ENCODE measurements around the gene XRCC5.
"Not testable (repeated sequence)": the region's sequence is repeated elsewhere in the genome, so short reads cannot be mapped to it uniquely, and the experiment has no call there.

XRCC5 gene

DNA sequence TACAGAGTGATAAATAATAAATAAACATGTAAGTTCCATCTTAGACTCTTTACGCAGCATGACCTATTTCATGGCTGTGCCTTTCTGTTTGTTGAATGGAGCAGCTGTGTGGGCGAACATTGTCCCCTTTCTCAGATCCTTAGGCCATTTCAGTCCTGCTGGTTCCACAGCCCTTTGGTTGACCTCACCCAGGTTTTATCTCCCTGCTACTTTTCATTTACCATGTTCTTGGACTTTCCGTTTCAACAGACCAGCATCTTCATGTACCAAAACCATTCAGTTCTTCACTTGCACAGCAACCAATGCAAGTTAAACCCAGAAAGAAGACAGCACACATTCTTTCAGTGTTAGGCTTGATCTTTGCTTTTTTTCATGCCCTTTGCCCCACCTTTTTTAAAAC lies 83.8 kb downstream of the XRCC5 start:
- no peak for DNase-seq (ENCODE audit: low read depth in 1 of 2, low spot score in 1 of 2)

DNA sequence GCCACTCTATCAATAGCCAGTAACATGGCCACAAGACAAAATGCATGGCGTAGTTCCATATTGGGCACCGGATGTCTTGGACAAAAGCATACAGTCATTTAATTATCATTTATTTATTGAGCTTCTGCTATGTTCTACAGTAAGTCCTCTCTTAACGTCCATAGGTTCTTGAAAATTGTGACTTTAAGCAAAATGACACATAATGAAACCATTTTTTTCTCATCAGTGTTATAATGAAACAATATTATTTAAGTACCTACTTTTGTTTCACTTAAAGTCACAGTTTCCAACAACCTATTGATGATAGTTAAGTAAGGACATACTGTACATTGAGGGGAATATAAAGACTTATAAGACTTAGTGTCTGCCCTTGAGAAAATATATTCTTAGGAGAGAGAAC lies 84.9 kb downstream of the XRCC5 start:
- DNase-seq (ENCODE audit: low read depth in 1 of 2, low spot score in 1 of 2) = no peak

DNA sequence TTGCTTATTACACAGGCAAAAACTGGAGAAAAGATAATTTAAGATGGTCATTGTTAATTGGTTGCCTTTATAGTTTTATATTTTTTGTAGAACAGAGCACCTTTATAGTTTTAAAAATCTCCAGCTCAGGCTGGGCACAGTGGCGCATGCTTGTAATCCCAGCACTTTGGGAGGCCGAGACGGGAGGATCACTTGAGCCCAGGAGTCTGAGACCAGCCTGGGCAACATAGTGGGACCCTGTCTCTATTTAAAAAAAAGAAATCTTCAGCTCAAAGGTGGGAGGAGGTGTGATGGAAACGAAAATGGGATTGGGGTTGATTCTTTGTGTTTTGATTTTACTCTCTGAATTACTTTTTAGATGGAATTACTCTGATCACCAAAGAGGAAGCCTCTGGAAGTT lies 85.4 kb downstream of the XRCC5 start:
- DNase-seq (ENCODE audit: low read depth in 1 of 2, low spot score in 1 of 2) = no peak

DNA sequence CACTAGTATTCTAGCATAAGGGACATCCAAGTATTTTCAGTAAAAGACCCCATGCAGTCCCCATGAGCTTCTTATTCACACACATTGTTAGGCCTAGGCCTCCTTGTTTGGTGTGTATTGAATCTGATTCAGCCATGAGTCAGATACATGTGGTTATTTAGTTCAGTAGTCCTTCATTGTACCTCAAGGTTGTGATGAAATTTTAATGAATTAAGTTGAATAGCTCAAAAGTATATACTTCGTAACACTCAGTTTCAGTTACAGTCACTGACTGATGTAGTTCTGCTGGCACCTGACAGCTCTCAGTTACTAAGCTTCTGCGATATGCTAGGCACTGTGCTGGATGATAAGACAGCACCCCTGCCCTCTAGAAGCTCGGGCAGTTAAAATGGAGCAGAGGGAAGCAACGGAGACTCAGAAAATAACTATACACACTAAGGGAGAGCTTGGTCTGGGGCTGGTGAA lies 86.4 kb downstream of the XRCC5 start:
- no peak for DNase-seq (ENCODE audit: low read depth in 1 of 2, low spot score in 1 of 2)

DNA sequence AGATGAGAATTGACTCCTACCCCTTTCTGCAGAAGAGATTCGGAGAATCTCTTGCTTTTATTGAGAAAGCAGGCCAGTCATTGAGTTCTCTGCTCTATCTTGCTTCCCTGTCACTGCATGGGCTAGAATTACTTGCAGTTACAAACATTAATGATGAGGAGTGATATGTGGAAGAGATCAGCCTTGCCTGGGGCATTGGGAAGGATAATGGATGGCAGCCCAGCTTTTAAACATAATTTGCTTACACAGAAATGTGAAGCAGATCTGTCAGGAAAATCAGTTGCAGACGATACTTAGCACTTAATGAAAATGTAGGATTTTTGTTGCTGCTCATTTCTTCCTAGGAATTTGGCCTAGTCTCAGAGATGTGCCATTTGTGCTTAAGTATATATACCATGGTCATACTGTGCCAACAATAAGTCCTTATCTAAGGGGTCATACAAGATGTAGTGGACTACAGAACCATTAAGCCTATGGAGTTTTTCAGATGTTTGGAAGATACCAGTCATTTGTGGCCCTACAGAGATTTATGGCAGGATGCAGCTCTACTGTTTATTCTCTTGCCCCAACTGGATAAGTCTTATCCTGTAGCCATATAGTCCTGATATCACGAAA lies 92.7 kb downstream of the XRCC5 start:
- DNase-seq (ENCODE audit: low read depth in 1 of 2, low spot score in 1 of 2) = no peak

DNA sequence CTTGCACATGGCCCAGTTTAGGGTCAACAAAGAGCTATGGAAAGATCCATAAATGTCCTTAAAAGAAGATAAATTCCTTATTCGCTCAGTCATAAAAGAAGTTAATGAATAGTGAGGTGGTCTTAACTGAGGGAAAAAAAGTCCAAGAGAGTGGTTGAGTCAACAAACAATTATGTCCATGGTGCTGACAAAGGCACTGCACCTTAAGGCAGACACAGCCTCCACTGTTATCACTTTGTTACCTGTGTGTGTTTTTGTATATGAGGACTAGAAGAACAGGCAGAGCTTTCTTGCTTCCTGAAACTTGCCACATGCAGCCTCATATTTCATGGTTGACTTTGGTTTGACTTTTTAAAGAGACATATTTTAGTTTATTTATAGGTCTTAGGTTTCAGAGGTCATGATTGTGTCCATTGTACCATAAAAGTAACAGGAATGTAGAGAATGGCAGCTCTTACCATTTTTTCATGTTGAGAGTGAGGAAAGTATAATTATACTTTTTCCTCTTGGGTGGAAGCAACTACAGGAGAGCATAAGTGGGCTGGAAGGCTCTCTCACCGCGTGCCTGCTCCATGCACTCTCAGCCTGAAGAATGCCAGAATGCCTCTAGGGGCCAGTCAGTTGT lies 93.6 kb downstream of the XRCC5 start:
- DNase-seq (ENCODE audit: low read depth in 1 of 2, low spot score in 1 of 2) = no peak

DNA sequence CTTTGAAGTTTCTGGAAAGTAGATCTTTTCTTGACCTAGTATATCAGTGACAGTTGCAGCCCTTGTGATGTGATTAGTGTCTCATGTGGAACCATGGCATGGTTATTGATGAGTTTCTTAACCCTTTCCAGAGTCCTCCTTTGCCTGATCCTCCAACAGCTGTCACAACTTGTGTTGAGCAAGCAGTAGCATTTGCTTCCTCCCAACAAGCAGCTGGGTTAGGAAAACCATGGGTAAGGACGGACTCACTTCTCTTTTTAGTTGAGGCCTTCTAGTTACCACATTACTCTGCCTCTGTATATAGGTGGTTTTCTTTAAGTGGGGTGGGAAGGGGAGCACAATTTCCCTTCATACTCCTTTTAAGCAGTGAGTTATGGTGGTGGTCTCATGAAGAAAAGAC lies 96.3 kb downstream of the XRCC5 start:
- no peak for DNase-seq (ENCODE audit: low read depth in 1 of 2, low spot score in 1 of 2)

DNA sequence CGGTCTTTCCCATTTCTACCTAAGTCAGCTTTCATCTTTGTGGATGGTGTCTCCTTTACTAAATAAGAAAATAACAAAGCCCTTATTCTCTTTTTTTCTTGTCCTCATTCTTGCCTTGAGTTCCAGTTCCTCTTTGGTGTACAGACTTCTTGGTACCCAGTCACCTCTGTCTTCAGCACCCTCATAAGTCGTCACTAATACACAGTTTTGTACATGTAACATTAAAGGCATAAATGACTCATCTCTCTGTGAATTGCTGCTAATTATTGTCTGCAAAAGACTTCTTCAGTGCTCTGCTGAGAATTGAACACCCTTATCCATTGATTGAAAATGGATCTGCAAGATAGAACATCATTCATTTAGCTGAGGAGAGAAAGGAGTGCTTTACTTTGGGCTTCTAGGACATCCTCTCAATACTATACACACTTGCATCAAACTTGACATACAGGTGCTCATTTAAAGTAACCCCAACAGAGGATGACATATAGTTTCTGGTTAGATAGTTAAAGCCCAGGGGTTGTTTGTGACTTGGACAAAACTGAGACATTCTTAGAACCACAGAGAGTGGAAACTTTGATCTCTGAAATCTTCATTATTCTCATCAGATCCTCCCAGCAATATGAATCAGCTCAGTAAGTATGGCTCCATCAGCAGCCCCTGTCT lies 97.0 kb downstream of the XRCC5 start:
- DNase-seq (ENCODE audit: low read depth in 1 of 2, low spot score in 1 of 2) = no peak

DNA sequence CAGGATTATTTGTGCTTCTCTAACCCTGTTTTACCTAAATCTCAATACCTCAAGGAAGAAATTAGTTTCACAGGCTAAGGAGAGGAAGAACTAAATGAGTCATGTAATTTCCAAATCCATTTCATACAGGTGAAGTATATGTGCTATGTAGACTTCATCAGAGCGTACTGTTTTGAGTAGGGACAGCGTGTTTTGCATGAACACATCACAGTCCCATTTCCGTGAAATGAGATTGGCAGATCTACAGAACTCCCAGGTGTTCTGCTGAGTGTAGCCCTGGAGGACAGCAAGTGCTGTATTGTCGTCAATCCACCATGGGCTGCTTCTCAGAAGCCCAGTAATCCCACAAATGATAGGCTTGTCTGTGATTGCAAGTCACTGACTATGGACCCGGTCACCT lies 97.7 kb downstream of the XRCC5 start:
- no peak for DNase-seq (ENCODE audit: low read depth in 1 of 2, low spot score in 1 of 2)

DNA sequence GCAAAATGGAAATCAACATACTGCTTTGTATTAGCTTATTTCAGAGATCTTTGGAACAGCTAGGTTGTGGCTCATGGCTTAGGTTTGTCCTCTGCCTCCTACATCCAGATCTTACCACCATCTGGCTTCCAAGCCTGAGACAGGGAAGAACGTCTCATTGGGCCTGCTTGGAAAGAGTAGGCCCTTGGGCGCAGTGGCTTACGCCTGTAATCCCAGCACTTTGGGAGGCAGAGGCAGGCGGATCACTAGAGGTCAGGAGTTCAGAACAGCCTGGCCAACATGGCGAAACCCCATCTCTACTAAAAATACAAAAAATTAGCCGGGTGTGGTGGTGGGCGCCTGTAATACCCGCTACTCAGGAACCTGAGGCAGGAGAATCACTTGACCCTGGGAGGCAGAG lies 99.5 kb downstream of the XRCC5 start:
- not testable (repeated sequence) for DNase-seq (ENCODE audit: low read depth in 1 of 2, low spot score in 1 of 2)

DNA sequence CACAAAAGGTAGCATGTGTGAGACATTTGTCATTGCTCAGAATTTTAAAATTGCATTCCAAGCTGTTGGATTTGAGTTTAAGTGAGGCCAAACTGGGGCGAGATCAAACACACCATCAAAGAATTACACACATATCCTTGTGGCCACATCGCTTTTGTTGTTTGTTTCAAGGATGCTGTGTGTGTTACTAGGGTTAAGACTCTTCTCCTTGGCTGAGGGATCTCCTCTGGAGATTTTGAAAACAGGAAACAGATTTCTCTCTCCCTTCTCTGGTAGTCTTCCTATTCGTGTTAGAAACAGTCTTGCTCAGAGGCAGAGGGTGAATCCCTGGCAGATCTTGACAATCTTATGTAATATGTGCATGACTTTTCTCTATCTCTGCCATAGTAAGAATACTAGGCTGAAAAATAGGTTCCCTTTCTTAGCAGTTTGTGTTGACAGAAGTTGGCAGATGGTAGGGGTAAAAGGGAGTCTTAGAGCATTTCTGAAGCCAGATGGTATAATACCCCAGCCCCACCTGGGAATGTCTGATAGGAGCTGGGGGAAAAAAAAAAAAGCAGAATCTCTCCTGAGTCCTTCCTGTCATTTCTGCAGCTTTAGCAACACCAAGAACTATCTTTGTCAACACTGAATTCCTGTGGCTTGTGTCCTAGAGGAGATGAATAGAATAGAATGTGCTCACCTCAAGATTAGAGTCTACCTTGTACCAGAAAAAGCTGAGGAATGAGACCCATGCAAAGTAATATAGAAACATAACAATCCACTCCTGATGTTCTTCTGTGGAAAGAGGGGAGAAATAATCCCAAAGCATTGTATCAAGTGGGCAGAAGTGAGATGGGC lies 101.8 kb downstream of the XRCC5 start:
- DNase-seq (ENCODE audit: low read depth in 1 of 2, low spot score in 1 of 2) = no peak

DNA sequence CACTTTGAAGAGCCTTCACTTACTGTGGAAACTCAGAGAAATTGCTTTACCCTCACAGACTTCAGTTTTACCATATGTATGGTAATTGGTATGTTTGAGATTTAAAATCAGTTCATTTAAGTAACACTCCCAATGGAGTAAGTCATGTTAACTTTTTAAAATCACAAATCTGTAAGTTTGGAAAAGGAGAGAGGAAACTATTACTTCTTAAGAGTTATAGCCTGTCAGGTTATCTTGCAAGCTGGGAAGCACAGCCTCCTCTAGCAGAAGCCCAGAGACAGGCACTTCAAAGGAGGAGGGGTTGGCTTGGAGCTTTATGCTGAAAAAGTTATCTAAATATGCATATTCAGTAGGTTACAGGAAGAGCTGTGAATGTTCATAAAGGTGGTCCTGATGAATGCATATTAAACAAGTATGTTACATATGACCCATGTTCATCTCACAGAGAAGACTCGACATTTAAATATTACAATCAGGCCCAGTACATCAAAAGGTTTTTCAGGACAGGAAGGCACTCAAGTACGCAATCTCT lies 102.5 kb downstream of the XRCC5 start:
- no peak for DNase-seq (ENCODE audit: low read depth in 1 of 2, low spot score in 1 of 2)

DNA sequence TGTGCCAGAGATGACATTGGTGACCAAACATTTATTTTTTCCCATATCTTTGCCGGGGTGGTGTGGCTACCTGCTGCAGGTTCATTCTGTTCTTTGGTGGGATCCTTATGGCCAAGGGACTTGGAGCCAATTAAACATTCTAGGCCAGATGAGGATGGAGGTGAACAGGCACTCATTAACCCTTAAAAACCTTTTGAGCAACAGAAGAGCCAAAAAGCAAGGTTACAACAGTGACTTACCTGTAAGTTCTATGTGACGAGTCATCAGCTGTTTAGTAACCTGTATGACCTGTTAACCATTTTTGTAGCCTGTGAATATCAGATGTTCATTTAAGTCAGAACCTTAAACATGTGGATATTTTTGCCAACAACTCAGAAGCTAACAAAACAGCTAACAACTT lies 105.6 kb downstream of the XRCC5 start:
- DNase-seq (ENCODE audit: low read depth in 1 of 2, low spot score in 1 of 2) = no peak

DNA sequence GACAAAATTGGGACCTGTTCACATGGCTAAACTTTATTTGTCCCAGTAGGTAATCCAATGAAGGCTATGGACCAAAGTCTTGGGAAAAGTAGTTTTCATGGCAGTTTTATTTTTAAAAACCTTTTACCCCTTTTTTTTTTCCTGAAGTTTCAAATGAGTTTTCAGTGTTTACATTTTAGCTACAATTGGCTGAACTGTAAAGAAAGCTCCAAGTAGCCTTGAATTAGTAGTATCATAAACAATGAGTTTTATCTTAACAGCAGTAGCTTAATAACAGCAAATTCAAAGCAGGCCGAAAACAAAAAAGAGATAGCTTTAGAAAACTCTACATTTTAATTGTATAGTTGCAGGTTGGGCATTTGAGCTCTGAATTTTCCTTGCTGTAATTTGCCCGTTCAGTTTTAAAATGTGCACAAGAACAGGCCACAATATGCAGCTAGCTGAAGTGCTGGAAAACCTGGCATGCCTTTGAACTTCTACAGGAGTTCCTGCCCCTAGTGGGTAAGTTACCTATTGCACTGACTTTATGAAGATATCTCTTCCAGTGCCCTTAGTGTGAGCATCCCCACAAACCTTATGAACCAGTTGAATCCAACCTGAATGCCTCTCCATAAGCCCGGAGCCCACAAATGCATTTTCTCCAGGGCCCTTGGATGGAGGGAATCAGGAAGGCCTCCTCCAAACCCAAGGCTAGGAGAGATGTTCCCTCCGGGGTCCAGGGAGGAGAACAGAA lies 106.7 kb downstream of the XRCC5 start:
- DNase-seq (ENCODE audit: low read depth in 1 of 2, low spot score in 1 of 2) = no peak

DNA sequence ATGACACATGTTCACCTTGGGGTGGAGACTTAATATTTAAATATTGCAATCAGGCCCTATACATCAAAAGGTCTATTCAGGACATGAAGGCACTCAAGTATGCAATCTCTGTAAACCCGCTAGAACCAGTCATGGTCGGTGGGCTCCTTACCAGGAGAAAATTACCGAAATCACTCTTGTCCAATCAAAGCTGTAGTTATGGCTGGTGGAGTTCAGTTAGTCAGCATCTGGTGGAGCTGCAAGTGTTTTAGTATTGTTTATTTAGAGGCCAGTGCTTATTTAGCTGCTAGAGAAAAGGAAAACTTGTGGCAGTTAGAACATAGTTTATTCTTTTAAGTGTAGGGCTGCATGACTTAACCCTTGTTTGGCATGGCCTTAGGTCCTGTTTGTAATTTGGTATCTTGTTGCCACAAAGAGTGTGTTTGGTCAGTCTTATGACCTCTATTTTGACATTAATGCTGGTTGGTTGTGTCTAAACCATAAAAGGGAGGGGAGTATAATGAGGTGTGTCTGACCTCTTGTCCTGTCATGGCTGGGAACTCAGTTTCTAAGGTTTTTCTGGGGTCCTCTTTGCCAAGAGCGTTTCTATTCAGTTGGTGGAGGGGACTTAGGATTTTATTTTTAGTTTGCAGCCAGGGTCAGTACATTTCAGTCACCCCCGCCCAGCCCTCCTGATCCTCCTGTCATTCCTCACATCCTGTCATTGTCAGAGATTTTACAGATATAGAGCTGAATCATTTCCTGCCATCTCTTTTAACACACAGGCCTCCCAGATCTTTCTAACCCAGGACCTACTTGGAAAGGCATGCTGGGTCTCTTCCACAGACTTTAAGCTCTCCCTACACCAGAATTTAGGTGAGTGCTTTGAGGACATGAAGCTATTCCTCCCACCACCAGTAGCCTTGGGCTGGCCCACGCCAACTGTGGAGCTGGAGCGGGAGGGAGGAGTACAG lies 108.1 kb downstream of the XRCC5 start:
- no peak for DNase-seq (ENCODE audit: low read depth in 1 of 2, low spot score in 1 of 2)

DNA sequence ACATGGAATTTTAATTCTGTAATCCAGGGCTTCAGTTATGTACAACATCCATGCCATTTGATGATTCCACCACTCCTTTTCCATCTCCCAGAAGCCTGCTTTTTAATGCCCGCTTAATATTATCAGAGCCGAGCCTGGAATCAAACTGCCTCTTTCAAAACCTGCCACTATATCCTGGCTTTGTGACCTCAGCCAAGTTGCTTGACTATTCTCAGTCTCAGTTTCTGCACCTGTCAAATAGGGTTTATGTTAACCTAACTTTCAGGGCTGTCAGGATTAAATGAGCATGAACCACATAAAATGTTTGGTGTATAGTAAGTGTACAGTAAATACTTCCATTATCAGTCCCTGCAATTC lies 108.7 kb downstream of the XRCC5 start:
- DNase-seq (ENCODE audit: low read depth in 1 of 2, low spot score in 1 of 2) = no peak

DNA sequence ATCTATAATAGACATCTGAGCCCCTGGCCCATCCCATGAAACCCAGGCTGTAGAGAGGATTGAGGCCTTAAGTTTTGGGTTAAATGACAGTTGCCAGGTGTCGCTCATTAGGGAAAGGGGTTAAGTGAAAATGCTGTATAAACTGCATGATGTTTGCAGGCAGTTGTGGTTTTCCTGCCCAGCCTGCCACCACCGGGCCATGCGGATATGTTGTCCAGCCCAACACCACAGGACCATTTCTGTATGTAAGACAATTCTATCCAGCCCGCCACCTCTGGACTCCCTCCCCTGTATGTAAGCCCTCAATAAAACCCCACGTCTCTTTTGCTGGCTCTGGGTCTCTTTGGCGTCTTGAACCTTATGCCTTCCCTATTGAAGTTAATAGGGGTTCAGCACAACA lies 110.7 kb downstream of the XRCC5 start:
- no peak for DNase-seq (ENCODE audit: low read depth in 1 of 2, low spot score in 1 of 2)

DNA sequence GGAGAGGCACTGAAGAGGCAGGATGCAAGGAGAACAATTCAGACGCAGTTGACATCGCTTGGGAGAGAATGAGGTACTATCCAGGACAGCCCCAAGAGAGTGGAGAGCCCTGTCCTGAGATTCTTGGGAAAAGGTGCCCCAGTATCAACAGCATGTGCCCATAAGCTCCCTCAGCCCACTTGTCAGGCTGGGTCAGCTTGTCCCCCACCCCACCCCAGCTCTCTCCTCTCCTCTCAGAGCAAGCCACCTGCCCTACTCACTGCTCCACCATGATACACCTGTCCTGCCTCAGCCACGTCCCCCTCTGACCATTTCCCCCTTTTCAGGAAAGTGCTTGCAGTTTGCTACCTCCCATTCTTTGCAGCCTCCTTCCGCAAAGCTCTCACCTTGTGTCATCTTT lies 111.8 kb downstream of the XRCC5 start:
- DNase-seq (ENCODE audit: low read depth in 1 of 2, low spot score in 1 of 2) = no peak

DNA sequence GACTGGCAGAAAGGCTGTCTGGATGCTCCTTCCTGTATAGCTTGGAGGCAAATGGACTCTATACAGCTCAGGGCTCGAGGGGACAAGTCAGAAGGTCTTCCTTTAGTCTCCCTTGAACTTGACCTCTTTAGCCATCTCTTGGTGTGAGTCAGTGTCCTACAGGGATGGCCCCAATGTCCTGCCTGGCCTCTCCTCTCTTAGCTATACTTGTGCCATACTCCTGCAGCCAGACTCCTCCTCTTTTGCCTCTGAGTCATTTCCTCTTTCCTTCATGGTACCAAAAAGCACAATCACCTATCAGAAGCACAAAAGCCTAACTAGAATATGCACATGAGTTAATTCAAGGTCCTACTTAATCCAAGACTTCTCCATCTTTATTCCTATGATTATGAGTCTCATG lies 112.7 kb downstream of the XRCC5 start:
- DNase-seq (ENCODE audit: low read depth in 1 of 2, low spot score in 1 of 2) = no peak

All from stimulated activated CD4-positive, alpha-beta T cell treated with anti-CD3 and anti-CD28 coated beads, Interleukin-15, amount 100 ng/mL, for 1 hour (primary cell).